ENCODE data around the gene CNNM3.

CNNM3 gene

GRCh38 chr2:96772903-96773671 is 43.0 kb upstream of the CNNM3 start:
- TF ChIP-seq, protein P1, sequence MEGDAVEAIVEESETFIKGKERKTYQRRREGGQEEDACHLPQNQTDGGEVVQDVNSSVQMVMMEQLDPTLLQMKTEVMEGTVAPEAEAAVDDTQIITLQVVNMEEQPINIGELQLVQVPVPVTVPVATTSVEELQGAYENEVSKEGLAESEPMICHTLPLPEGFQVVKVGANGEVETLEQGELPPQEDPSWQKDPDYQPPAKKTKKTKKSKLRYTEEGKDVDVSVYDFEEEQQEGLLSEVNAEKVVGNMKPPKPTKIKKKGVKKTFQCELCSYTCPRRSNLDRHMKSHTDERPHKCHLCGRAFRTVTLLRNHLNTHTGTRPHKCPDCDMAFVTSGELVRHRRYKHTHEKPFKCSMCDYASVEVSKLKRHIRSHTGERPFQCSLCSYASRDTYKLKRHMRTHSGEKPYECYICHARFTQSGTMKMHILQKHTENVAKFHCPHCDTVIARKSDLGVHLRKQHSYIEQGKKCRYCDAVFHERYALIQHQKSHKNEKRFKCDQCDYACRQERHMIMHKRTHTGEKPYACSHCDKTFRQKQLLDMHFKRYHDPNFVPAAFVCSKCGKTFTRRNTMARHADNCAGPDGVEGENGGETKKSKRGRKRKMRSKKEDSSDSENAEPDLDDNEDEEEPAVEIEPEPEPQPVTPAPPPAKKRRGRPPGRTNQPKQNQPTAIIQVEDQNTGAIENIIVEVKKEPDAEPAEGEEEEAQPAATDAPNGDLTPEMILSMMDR (IDR thresholded peaks at IDR 0.05; ENCODE audit: low read depth, low read length), result no peak
- no peak overlapping the region for H3K4me3 ChIP-seq (replicated peaks in 1 of 2; ENCODE audit: low read depth in 2 of 2, low read length in 2 of 2)
- no peak for DNase-seq (ENCODE audit: low read depth in 2 of 2)

DNA sequence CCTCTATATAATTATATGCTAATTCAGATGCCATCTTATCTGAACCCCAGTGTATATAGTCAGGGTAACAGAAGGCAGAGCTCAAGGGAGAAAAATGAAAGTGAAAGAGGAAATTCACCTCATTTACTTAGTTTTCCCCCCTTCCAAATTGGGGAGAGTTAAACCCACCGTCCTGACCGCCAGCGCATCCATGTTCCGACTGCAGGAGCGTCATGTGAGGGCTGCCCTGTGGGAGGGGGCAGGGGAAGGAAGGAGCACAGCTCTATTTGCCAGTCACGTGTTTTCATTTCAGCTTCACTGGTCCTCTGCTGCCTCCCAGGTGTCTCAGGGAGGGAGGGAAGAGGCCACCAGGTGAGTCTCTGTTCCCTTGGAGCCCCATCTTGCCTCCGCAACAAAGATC is 42.1 kb upstream of the CNNM3 start:
- no peak for DNase-seq (ENCODE audit: low read depth in 2 of 2)
- H3K4me3 ChIP-seq (replicated peaks in 1 of 2; ENCODE audit: low read depth in 2 of 2, low read length in 2 of 2), result no peak overlapping the region

DNA sequence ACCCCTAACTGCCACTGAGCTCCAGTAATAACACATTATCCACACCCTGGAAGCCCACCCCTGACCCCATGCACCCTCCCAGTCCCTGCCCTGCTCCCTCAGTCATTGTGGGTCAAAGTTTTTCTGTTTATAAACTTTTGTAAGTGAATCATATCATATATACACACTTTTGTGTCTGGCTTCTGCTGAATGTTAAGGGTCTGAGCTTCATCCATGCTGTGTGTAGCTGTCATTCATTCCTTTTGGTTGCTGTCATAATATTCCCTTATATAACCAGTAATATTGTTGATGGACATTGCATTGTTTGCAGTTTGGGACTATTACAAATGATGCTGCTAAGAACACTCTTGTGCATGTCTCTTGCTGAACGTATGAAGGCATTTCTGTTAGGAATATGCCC is 40.9 kb upstream of the CNNM3 start:
- TF ChIP-seq, protein P1 (IDR thresholded peaks at IDR 0.05; ENCODE audit: low read depth, low read length), result no peak
- no peak for DNase-seq (ENCODE audit: low read depth in 2 of 2)
- H3K4me3 ChIP-seq (replicated peaks in 1 of 2; ENCODE audit: low read depth in 2 of 2, low read length in 2 of 2), result no peak overlapping the region

More for the DNA sequence above, 42.1 kb upstream of the CNNM3 start:
- TF ChIP-seq, protein P1 (IDR thresholded peaks at IDR 0.05; ENCODE audit: low read depth, low read length), result no peak

GRCh38 chr2:96783388-96783787 is 32.7 kb upstream of the CNNM3 start:
- TF ChIP-seq, protein P1 (IDR thresholded peaks at IDR 0.05; ENCODE audit: low read depth, low read length), result no peak

DNA sequence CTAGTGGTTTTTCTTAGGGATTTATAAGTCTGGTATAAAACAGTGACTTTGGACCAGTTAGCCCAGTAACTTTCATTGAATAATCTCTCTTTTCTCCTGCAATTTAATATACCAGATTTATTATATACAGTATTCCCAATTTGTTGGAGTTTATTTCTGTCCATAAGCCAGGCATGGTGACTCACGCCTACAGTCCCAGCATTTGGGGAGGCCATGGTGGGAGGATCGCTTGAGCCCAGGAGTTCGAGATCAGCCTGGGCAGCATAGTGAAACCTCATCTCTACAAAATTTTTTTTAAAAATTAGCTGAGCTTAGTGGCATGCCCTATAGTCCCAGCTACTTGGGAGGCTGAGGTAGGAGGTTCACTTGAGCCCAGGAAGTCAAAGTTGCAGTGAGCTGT is 28.7 kb upstream of the CNNM3 start:
- TF ChIP-seq, protein P1 (IDR thresholded peaks at IDR 0.05; ENCODE audit: low read depth, low read length), result no peak
- no peak overlapping the region for H3K4me3 ChIP-seq (replicated peaks in 1 of 2; ENCODE audit: low read depth in 2 of 2, low read length in 2 of 2)
- DNase-seq (ENCODE audit: low read depth in 2 of 2), result peak in 1 of 2 donors; percentile 22

More at GRCh38 chr2:96783388-96783787, 32.7 kb upstream of the CNNM3 start:
- no peak for DNase-seq (ENCODE audit: low read depth in 2 of 2)
- no peak overlapping the region for H3K4me3 ChIP-seq (replicated peaks in 1 of 2; ENCODE audit: low read depth in 2 of 2, low read length in 2 of 2)

- peak; percentile 23 to 32 for DNase-seq (ENCODE audit: low read depth in 2 of 2)
- TF ChIP-seq, protein P1 (IDR thresholded peaks at IDR 0.05; ENCODE audit: low read depth, low read length), result no peak
- H3K4me3 ChIP-seq (replicated peaks in 1 of 2; ENCODE audit: low read depth in 2 of 2, low read length in 2 of 2), result no peak overlapping the region
Observed at GRCh38 chr2:96788442-96789244, 27.4 kb upstream of the CNNM3 start.
